ENCODE measurements around the gene TMEM120A.

TMEM120A gene

GRCh38 chr7:75981453-75982305 lies 12.7 kb downstream of the TMEM120A start:
- no peak for DNase-seq (ENCODE audit: low read depth in 2 of 2)

GRCh38 chr7:75981203-75981452 lies 13.3 kb downstream of the TMEM120A start:
- no peak for DNase-seq (ENCODE audit: low read depth in 2 of 2)

- no peak for DNase-seq (ENCODE audit: low read depth in 2 of 2)
These were observed 13.8 kb downstream of the TMEM120A start for GRCh38 chr7:75980430-75981202.

GRCh38 chr7:75979759-75980429 lies 14.5 kb downstream of the TMEM120A start:
- DNase-seq (ENCODE audit: low read depth in 2 of 2) = no peak

GRCh38 chr7:75977743-75978142 lies 16.7 kb downstream of the TMEM120A start:
- no peak for DNase-seq (ENCODE audit: low read depth in 2 of 2)

GRCh38 chr7:75971961-75972763 lies 22.2 kb downstream of the TMEM120A start:
- no peak for DNase-seq (ENCODE audit: low read depth in 2 of 2)

GRCh38 chr7:75971309-75971960 lies 23.0 kb downstream of the TMEM120A start:
- no peak for DNase-seq (ENCODE audit: low read depth in 2 of 2)

- no peak for DNase-seq (ENCODE audit: low read depth in 2 of 2)
These were observed 24.5 kb downstream of the TMEM120A start for GRCh38 chr7:75969704-75970498.

GRCh38 chr7:75969182-75969581 lies 25.2 kb downstream of the TMEM120A start:
- DNase-seq (ENCODE audit: low read depth in 2 of 2) = no peak

GRCh38 chr7:75968561-75969001 lies 25.8 kb downstream of the TMEM120A start:
- no peak for DNase-seq (ENCODE audit: low read depth in 2 of 2)

GRCh38 chr7:75968012-75968411 lies 26.4 kb downstream of the TMEM120A start:
- DNase-seq (ENCODE audit: low read depth in 2 of 2) = no peak

GRCh38 chr7:75967487-75967997 lies 26.9 kb downstream of the TMEM120A start:
- no peak for DNase-seq (ENCODE audit: low read depth in 2 of 2)

GRCh38 chr7:75967055-75967454 lies 27.3 kb downstream of the TMEM120A start:
- no peak for DNase-seq (ENCODE audit: low read depth in 2 of 2)

GRCh38 chr7:75966190-75966961 lies 28.0 kb downstream of the TMEM120A start:
- DNase-seq (ENCODE audit: low read depth in 2 of 2) = no peak

- no peak for DNase-seq (ENCODE audit: low read depth in 2 of 2)
These were observed 28.8 kb downstream of the TMEM120A start for GRCh38 chr7:75965617-75966016.

- no peak for DNase-seq (ENCODE audit: low read depth in 2 of 2)
These were observed 30.9 kb downstream of the TMEM120A start for GRCh38 chr7:75963381-75963995.

- no peak for DNase-seq (ENCODE audit: low read depth in 2 of 2)
These were observed 31.6 kb downstream of the TMEM120A start for GRCh38 chr7:75962607-75963380.

GRCh38 chr7:75961218-75961617 lies 33.2 kb downstream of the TMEM120A start:
- no peak for DNase-seq (ENCODE audit: low read depth in 2 of 2)

All from stimulated activated CD8-positive, alpha-beta memory T cell treated with anti-CD3 and anti-CD28 coated beads, Interleukin-15, amount 100 ng/mL, for 48 hours (primary cell).